Neural cell (in vitro differentiated cells): ENCODE measurements around the gene SRP54.

ENCODE experiments used
- EP300 ChIP-seq: fragments of 450-650 bp; conservative IDR thresholded peaks from 2 replicates; pipeline ENCODE4 v1.6.1; 2014; ENCODE audit warnings: antibody characterized with exemption, mild to moderate bottlenecking, moderate library complexity; ENCODE audit not compliant: poor library complexity, severe bottlenecking
- EZH2 ChIP-seq: fragments of 200-600, 300-800 bp; shearing (Covaris generic), sonication (generic); IDR thresholded peaks from 2 replicates; pipeline ENCODE4 v1.6.1; 2014; ENCODE audit warnings: antibody characterized with exemption, low read length, borderline replicate concordance, mild to moderate bottlenecking; ENCODE audit not compliant: insufficient read depth, poor library complexity, severe bottlenecking
- POLR2AphosphoS5 ChIP-seq: IDR thresholded peaks from 2 replicates; pipeline ENCODE4 v1.6.1; 2012
- TF ChIP-seq, protein P1 (sequence below): fragments of 450-650 bp; IDR thresholded peaks from 2 replicates; pipeline ENCODE4 v1.5.1; 2014; ENCODE audit warnings: antibody characterized with exemption, mild to moderate bottlenecking, moderate library complexity; ENCODE audit not compliant: poor library complexity, severe bottlenecking

DNA sequence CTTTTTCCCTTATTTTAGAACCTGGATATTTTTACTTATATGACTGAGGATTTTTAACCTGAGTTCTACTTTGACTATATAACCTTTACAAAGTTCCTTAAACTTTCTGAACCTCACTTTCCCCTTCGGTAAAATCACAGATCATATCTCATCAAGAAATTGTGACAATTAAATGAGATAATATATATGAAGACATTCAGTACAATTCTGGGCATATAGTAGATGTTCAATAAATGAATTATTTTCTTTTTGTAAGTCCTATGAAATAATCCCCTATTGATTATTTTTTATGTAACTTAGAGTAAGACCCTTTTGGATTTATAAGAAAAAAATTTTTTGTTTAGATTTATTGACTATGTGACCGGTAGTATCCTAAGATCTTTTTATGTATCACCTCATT, 45.6 kb downstream of the SRP54 start:
- TF ChIP-seq, protein P1, sequence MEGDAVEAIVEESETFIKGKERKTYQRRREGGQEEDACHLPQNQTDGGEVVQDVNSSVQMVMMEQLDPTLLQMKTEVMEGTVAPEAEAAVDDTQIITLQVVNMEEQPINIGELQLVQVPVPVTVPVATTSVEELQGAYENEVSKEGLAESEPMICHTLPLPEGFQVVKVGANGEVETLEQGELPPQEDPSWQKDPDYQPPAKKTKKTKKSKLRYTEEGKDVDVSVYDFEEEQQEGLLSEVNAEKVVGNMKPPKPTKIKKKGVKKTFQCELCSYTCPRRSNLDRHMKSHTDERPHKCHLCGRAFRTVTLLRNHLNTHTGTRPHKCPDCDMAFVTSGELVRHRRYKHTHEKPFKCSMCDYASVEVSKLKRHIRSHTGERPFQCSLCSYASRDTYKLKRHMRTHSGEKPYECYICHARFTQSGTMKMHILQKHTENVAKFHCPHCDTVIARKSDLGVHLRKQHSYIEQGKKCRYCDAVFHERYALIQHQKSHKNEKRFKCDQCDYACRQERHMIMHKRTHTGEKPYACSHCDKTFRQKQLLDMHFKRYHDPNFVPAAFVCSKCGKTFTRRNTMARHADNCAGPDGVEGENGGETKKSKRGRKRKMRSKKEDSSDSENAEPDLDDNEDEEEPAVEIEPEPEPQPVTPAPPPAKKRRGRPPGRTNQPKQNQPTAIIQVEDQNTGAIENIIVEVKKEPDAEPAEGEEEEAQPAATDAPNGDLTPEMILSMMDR: no peak
- TF ChIP-seq EZH2 (no peak), POLR2AphosphoS5 (no peak), EP300 (no peak)
